Heart left ventricle (tissue), 16 donors: ENCODE measurements around the gene NMRAL1. TPM values are rescaled to one million over a fixed set of nuclear protein-coding genes. Genes with fewer than 3 reads are reported as not detected.

Experiments used
- ATAC-seq, 4 donors: fragments of 200-7000 bp; cut with Tn5 transposase; one replicate each; pipeline ENCODE4 v1.9.1; 2020 to 2022; ENCODE audit warnings: moderate library complexity in 4 of 4, mild to moderate bottlenecking in 3 of 4, moderate number of reproducible peaks in 1 of 4
- DNase-seq, 5 donors: peaks; one replicate each; pipeline ENCODE4 v3.0.0-alpha.2; 2020
- H3K27ac ChIP-seq, 12 donors: fragments of 200-600 bp; sonication (generic) in 4 of 12; one replicate each; pipeline versions ENCODE4 v1.5.0 to v1.8.0; 2016 to 2022; ENCODE audit warnings: mild to moderate bottlenecking in 2 of 12
- H3K27me3 ChIP-seq, 9 donors: fragments of 200-600 bp; sonication (generic) in 2 of 9; one replicate each; pipeline versions ENCODE4 v1.5.1 to v1.8.0; 2016 to 2022; ENCODE audit warnings: mild to moderate bottlenecking in 3 of 9
- H3K36me3 ChIP-seq, 9 donors: fragments of 200-600 bp; sonication (generic) in 2 of 9; one replicate each; pipeline versions ENCODE4 v1.5.0 to v1.8.0; 2018 to 2022; ENCODE audit warnings: mild to moderate bottlenecking in 2 of 9
- H3K4me1 ChIP-seq, 12 donors: fragments of 200-600 bp; sonication (generic) in 4 of 12; one replicate each; pipeline versions ENCODE4 v1.5.0 to v1.8.0; 2016 to 2022; ENCODE audit warnings: mild to moderate bottlenecking in 3 of 12
- H3K4me3 ChIP-seq, 12 donors: fragments of 200-600 bp; sonication (generic) in 4 of 12; one replicate each; pipeline versions ENCODE4 v1.5.0 to v1.8.0; 2017 to 2022; ENCODE audit warnings: mild to moderate bottlenecking in 9 of 12, moderate library complexity in 4 of 12
- H3K9me3 ChIP-seq, 12 donors: fragments of 200-600 bp; sonication (generic) in 4 of 12; one replicate each; pipeline versions ENCODE4 v1.5.0 to v1.8.0; 2016 to 2022; ENCODE audit warnings: mild to moderate bottlenecking in 1 of 12
- POLR2A ChIP-seq, 2 donors: fragments of 450-650 bp; IDR thresholded peaks; one replicate each; pipeline ENCODE4 v1.6.1; 2017; ENCODE audit warnings: antibody characterized with exemption in 2 of 2, mild to moderate bottlenecking in 2 of 2, moderate library complexity in 2 of 2
- WGBS, 4 donors: extraction: QIAGEN DNeasy Blood & Tissue Kit in 2 of 4; methylation state at CpG; one replicate each; pipeline versions ENCODE4 v1.1.5 to v1.1.7; 2013 to 2018; 5-methylcytosine and 5-hydroxymethylcytosine counted together
- intact Hi-C, 10 donors: fragments of 100-400 bp; cut with DNase I; formaldehyde crosslinking; loops; one replicate each; pipeline versions ENCODE4 v1.11.1 to v1.14.2; 2022
- polyA plus RNA-seq, 2 donors: library from polyadenylated mRNA; stranded (reverse); fragments of 200-250 nt; gene quantifications; one replicate each; pipeline ENCODE4 v1.2.3, GENCODE V29; 2013
- total RNA-seq, 9 donors: library from RNA; depleted of rRNA in 2 of 9; stranded (reverse); fragments of >200 nt in 2 of 9; fragmentation: NEBNext Ultra II Directional in 3 of 9; extraction: Animal tissue kit (Norgen Biotek cat#: 25700) in 3 of 9; gene quantifications; one replicate each; pipeline versions ENCODE4 v1.1.0 to v1.2.4, GENCODE V29; 2016 to 2023
- TF ChIP-seq, protein P1 (sequence below), 12 donors: fragments of 200-600 bp; sonication (generic) in 4 of 12; IDR thresholded peaks; one replicate each; pipeline versions ENCODE4 v1.5.0 to v1.8.0; 2018 to 2022; ENCODE audit warnings: antibody characterized with exemption in 12 of 12, mild to moderate bottlenecking in 5 of 12
- donor health status: ischemic (EF 13 %, LVEDD 7.1; RV severe dilation, severe dysfunction).
- donor health status: healthy with polysubstance abuse.
- donor health status: DM: no; HTN: yes; CAD: no.
- donor health status: DM: no; HTN: no; CAD: no.
- donor health status: ischemic (EF 25% LVEDD 6.9; RV normal size, moderate dysfunction).
- donor health status: ischemic (EF 25% LVEDD 5.7; RV mildly dilated, moderate dysfunction).
- donor health status: healthy.
- donor health status: DM: yes; HTN: yes; CAD: no.
- donor health status: ischemic (EF 35%, LVEDD 5.7; RV mildly dilated, moderate dysfunction).
- donor health status: nonischemic (EF 11% LVEDD 7.7; RV severe dilation, severe dysfunction).
- donor health status: DM: yes; HTN: yes; CAD: no.
- donor health status: PGD.
- donor health status: ischemic (EF 29% LVEDD 5.4; RV normal size, mild dysfunction).
- donor health status: nonischemic (EF 23%, LVEDD 6.1; RV moderate dilation, normal function).

NMRAL1 gene
- total and polyA plus RNA-seq, 11 donors = 12.0 to 47.5 (median 25.4) TPM

DNA sequence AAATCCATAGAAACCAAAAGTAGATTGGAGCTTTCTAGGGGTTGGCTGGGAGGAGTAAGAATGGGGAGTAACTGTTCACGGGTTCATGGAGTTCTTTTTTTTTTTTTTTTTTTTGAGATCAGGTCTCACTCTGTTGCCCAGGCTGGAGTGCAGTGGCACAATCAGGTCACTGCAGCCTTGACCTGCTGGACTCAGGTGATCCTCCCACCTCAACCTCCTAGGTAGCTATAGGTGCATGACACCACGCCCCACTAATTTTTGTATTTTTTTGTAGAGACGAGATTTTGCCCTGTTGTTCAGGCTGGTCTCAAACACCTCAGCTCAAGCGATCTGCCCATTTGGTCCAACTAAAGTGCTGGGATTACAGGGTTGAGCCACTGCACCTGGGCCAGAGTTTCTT, 1.5 kb downstream of the NMRAL1 start:
- 74 to 80% (median 78%) methylated on average over 4 of the region's 4 CpGs for WGBS, 4 donors
- TF ChIP-seq, protein P1, sequence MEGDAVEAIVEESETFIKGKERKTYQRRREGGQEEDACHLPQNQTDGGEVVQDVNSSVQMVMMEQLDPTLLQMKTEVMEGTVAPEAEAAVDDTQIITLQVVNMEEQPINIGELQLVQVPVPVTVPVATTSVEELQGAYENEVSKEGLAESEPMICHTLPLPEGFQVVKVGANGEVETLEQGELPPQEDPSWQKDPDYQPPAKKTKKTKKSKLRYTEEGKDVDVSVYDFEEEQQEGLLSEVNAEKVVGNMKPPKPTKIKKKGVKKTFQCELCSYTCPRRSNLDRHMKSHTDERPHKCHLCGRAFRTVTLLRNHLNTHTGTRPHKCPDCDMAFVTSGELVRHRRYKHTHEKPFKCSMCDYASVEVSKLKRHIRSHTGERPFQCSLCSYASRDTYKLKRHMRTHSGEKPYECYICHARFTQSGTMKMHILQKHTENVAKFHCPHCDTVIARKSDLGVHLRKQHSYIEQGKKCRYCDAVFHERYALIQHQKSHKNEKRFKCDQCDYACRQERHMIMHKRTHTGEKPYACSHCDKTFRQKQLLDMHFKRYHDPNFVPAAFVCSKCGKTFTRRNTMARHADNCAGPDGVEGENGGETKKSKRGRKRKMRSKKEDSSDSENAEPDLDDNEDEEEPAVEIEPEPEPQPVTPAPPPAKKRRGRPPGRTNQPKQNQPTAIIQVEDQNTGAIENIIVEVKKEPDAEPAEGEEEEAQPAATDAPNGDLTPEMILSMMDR (IDR thresholded peaks at IDR 0.05) = no peak
- no peak for TF ChIP-seq POLR2A (IDR thresholded peaks at IDR 0.05)
- Histone ChIP-seq H3K27ac (no peak overlapping the region), H3K27me3 (no peaks in the 10 kb centered on the region), H3K4me1 (peaks cover 0 to 36% (median 23%) of the 10 kb centered on the region in 12 donors), H3K4me3 (no peak overlapping the region), H3K36me3 (peaks cover 0 to 22% (median 8%) of the 10 kb centered on the region in 9 donors), H3K9me3 (no peaks in the 10 kb centered on the region)
- DNase-seq (no peak), ATAC-seq (no peak)
- intact Hi-C loops = no loop called here

DNA sequence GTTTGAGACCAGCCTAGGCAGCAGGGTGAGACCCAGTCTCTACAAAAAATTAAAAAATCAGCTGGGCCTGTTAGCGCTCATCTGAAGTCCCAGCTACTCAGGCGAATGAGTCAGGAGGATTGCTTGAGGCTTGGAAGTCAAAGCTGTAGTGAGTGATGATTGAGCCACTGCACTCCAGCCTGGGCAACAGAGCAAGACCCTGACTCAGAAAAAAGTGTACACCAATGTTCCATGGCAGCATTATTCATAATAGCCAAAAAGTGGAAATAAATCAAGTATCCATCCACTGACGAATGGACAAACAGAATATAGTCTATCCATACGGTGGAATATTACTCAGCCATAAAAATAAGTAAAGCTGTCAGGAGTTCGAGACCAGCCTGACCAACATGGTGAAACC, 2.6 kb downstream of the NMRAL1 start:
- ATAC-seq (no peak), DNase-seq (no peak)
- intact Hi-C loops = no loop called here
- Histone ChIP-seq H3K27ac (no peak overlapping the region), H3K4me1 (peaks cover 0 to 26% (median 18%) of the 10 kb centered on the region in 12 donors), H3K36me3 (peaks cover 0 to 32% (median 8%) of the 10 kb centered on the region in 9 donors), H3K4me3 (no peak overlapping the region), H3K27me3 (no peaks in the 10 kb centered on the region), H3K9me3 (no peaks in the 10 kb centered on the region)
- TF ChIP-seq, protein P1 (IDR thresholded peaks at IDR 0.05) = no peak
- no peak for TF ChIP-seq POLR2A (IDR thresholded peaks at IDR 0.05)
- 95 to 97% (median 97%) methylated on average over 5 of the region's 5 CpGs for WGBS, 4 donors

DNA sequence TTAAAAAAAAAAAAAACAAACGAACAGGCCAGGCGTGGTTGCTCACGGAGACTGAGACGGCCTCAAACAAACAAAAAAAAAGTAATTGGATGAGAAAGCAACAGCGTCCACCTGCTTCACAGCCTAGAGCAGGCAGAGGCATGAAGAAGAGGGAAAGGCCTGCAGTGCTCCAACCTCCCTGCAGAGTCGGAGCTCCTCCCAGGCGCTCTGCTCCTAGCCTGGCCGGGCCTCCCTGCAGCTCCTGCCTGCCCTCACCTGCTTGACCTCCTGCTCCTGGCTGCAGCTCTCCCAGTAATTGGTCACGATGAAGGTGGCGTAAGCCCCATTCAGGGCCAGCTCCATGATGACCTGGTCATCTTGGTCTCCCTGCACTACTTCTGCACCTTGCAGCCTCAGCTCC, 5.5 kb downstream of the NMRAL1 start:
- Histone ChIP-seq H3K27ac (no peak overlapping the region), H3K9me3 (no peaks in the 10 kb centered on the region), H3K27me3 (no peaks in the 10 kb centered on the region), H3K4me3 (no peak overlapping the region), H3K4me1 (peaks cover 0 to 19% (median 6%) of the 10 kb centered on the region in 12 donors), H3K36me3 (peaks cover 0 to 58% (median 16%) of the 10 kb centered on the region in 9 donors)
- DNase-seq (no peak), ATAC-seq (no peak)
- TF ChIP-seq, protein P1 (IDR thresholded peaks at IDR 0.05) = no peak
- no peak for TF ChIP-seq POLR2A (IDR thresholded peaks at IDR 0.05)
- 91 to 94% (median 93%) methylated on average over 10 of the region's 10 CpGs for WGBS, 4 donors
- intact Hi-C loops = loop anchor here in 1 of 10 donors (5.0 kb wide), 1 partner anchor 37 kb away; no protein-coding TSS in a partner anchor

DNA sequence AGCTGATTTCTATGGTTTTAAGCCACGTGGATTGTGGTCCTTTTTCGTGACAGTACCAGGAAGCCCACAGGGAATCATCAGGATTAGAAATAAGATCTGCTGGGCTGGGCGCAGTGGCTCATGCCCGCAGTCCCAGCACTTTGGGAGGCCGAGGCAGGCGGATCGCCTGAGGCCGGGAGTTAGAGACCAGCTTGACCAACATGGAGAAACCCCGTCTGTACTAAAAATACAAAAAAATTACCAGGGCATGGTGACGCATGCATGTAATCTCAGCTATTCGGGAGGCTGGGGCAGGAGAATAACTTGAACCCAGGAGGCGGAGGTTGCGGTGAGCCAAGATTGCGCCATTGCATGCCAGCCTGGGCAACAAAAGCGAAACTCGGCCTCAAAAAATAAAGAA, 6.5 kb downstream of the NMRAL1 start:
- WGBS, 4 donors = 94 to 97% (median 96%) methylated on average over 16 of the region's 16 CpGs
- Histone ChIP-seq H3K9me3 (no peaks in the 10 kb centered on the region), H3K4me1 (peaks cover 0 to 14% (median 4%) of the 10 kb centered on the region in 12 donors), H3K27ac (no peak overlapping the region), H3K36me3 (peaks cover 0 to 68% (median 22%) of the 10 kb centered on the region in 9 donors), H3K27me3 (no peaks in the 10 kb centered on the region), H3K4me3 (no peak overlapping the region)
- intact Hi-C loops = loop anchor here in 1 of 10 donors (5.0 kb wide), 1 partner anchor 36 kb away; no protein-coding TSS in a partner anchor
- DNase-seq (no peak), ATAC-seq (no peak)
- no peak for TF ChIP-seq POLR2A (IDR thresholded peaks at IDR 0.05)
- TF ChIP-seq, protein P1 (IDR thresholded peaks at IDR 0.05) = no peak
